Subcutaneous adipose tissue (tissue), 4 donors: ENCODE data around the gene IFIT1B. TPM values are rescaled to one million over a fixed set of nuclear protein-coding genes. Genes with fewer than 3 reads are reported as not detected.

Experiments
- total RNA-seq, 4 donors: library from RNA; depleted of rRNA; stranded (reverse); fragments of >200 nt; gene quantifications; one replicate each; pipeline ENCODE4 v1.1.0, GENCODE V29; 2016
- TF ChIP-seq, protein P1 (sequence below): fragments of 450-650 bp; IDR thresholded peaks from one replicate; pipeline ENCODE4 v1.5.1; 2016; ENCODE audit warnings: low read depth, mild to moderate bottlenecking, control low read depth, antibody characterized with exemption, moderate library complexity

The IFIT1B gene
- total RNA-seq, 4 donors from 2014 or later = not detected

DNA sequence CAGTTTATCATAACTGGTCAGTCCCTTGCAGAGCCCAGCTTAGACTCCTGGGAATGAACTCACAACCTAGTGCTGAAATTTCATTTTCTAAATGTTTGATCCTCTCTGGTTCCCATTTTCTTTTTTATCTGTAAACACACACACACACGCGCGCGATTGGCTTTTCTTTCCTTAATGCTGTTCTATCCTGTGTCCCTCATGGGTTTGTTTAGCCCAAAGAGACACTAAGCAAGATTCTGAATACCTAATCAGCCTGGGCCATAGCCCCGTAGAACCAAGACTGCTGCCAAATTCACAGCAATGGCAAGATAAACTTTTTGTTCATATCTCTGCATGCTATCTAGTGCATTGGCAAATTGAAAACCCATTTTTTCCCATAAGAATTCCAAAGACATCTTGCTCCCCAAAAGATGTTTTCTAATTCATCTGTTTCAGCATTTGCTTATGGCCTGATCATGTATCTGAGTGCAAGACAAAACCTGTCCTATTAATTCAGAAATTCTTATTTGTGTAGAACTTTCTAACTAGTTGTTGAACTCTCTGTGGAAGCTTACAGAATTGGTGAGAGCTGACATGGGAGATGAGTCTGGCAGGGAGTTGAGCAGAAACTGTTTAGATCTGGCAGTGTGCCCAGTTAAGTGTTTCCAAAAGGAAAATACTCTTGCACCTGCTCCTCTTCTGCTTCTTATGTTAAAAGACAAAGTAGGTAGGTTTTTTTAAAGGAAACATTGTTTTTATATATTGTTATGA is 12.8 kb downstream of the IFIT1B start:
- TF ChIP-seq, protein P1, sequence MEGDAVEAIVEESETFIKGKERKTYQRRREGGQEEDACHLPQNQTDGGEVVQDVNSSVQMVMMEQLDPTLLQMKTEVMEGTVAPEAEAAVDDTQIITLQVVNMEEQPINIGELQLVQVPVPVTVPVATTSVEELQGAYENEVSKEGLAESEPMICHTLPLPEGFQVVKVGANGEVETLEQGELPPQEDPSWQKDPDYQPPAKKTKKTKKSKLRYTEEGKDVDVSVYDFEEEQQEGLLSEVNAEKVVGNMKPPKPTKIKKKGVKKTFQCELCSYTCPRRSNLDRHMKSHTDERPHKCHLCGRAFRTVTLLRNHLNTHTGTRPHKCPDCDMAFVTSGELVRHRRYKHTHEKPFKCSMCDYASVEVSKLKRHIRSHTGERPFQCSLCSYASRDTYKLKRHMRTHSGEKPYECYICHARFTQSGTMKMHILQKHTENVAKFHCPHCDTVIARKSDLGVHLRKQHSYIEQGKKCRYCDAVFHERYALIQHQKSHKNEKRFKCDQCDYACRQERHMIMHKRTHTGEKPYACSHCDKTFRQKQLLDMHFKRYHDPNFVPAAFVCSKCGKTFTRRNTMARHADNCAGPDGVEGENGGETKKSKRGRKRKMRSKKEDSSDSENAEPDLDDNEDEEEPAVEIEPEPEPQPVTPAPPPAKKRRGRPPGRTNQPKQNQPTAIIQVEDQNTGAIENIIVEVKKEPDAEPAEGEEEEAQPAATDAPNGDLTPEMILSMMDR = no peak

DNA sequence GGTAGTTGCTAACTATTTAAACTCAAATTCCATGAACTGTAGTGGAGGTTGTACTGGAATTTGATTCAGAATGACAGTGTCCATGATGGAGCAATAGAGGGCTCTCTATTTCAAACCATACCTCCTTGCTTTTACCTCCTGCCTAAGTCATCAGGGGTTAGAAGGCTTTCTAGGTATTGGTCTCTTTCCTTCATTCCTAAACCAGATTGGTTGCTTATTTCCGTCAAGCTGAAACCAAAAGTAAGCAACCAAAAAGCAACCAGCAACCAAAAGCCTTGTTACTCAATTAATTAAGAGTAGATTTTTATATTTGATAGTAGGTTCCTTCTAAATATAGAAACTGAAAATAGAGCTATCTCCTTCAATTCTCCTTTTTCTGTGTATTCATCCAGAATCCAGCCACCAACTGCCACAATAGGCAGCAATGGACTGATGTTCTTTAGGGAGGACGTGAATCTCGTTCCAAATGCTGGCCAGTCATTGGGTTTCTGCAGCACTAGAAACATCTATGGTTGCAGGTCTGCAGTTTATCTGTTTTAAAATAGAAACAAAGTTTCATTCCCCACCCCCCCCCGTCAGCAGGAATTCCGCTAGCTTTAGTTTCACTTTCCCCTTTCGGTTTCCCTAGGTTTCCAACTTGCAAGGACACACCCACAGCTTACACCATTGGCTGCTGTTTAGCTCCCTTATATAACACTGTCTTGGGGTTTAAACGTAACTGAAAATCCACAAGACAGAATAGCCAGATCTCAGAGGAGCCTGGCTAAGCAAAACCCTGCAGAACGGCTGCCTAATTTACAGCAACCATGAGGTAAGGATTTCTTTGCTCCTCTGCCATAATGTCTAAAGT is 14.3 kb downstream of the IFIT1B start, which contains the start of gene IFIT1:
Gene IFIT1 (plus strand): TSS at position 717 of the 850 bp plus-strand sequence. CDS start 90 bp downstream, at position 807.
- TF ChIP-seq, protein P1 = no peak

DNA sequence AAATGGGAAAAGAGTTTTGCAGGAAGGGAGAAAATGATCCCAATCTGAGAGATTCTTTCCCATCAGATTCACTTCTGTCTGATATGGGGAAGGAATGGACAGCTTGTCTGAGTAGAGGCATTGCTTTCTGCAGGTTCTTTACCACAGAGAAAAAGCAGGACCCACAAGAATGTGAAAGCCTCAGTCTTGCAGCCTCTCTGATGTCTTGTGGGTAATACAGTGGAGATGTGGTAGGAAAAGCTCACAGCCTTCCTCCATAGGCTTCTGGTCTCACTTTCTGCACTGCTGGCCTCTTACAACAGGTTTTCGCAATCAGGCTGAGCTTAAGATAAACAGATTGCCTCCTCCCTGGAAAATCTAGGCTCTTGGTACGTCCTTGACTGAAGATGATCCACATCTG is 15.1 kb downstream of the IFIT1B start:
- TF ChIP-seq, protein P1 = no peak

DNA sequence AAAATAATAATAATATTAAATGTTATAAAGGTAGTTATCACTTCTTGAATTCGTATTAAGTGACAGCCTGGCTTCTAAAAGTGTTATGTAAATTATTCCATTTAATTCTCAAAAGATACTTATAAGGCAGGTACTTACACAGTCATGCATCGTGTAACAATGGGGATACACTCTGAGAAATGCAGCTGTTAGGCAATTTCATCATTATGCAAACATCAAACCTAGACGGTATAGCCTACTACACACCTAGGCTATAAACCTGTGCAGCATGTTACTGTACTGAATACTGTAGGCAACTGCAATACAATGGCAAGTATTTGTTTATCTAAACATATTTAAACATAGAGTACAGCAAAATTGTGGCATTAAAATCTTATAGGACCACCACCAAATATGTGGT is 16.0 kb downstream of the IFIT1B start:
- TF ChIP-seq, protein P1 = no peak

DNA sequence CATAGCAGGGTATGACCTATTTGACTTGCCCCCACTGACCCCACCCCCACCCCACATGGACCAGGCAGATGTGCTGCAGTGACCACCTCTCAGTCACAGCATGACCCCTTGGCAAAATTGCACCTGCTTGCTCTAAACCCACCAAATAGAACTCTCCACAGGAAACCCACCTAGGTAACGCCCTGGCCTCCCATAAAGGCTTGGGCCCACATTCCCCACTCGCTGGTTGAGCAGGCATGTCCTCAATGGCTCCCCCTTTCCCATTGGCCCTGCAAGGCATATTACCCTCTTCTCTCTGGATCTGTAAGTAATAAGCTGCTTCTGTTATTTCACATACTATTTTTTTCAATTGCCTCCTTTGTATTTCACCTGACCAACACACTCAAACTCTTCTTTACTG is 17.3 kb downstream of the IFIT1B start:
- TF ChIP-seq, protein P1 = no peak

DNA sequence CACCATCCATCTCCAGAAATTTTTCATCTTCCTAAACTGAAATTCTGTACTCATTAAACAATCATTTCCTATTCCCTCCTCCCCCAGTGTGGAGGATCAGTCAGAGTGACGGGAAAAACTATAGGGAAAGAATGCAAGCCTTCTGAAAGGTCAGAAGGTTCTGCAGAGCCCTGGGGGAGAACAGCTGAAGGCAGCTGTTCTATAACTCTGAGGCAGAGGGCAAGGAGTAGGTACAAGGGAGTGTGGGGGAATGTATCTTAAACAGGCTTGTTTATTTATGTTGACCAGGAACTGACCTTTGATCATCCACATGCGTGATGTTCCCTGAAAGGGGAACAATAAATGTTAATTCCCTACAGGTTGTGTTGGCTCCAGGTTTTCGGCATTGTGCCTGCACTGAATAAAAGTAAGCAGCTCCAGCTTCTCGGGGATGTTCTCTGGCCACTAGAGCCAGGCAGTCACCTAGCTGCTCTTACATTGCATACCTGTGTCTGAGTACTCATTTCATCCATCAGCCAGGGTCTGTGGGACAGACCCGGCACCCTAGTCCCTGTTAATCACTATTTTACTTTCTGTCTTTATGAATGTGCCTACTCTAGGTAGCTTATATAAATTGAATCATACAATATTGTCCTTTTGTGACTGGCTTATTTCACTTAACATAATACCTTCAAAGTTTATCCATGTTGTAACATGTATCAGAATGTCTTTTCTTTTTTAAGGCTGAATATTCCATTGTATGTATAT is 20.3 kb downstream of the IFIT1B start:
- TF ChIP-seq, protein P1 = no peak
